HG02852 (cell line): Measurements from ENCODE around the gene PHEX.

Source experiments
- ATAC-seq: cut with Tn5 transposase; IDR thresholded peaks from one replicate; pipeline ENCODE4 v1.9.1; 2021; ENCODE audit warnings: mild to moderate bottlenecking, moderate library complexity; ENCODE audit not compliant: unreplicated experiment

The PHEX gene

GRCh38 chrX:22032084-22032483 lies at the start of gene PHEX:
Gene PHEX, plus strand, starts transcription at chrX:22032325. Its CDS starts 681 bp downstream, at chrX:22033006.
- no peak for ATAC-seq

GRCh38 chrX:21985332-21985777 lies 46.8 kb upstream of the PHEX start:
- ATAC-seq: peak; percentile 90

- ATAC-seq: no peak
Measured at GRCh38 chrX:21986596-21986995, 45.5 kb upstream of the PHEX start.

GRCh38 chrX:21989384-21989783 lies 42.7 kb upstream of the PHEX start:
- peak; percentile 24 for ATAC-seq

- no peak for ATAC-seq
Measured at GRCh38 chrX:21990832-21991231, 41.3 kb upstream of the PHEX start.

- ATAC-seq: no peak
Measured at GRCh38 chrX:21991504-21991903, 40.6 kb upstream of the PHEX start.

- peak; percentile 87 for ATAC-seq
Measured at GRCh38 chrX:21993265-21993664, 38.9 kb upstream of the PHEX start.

- no peak for ATAC-seq
Measured at GRCh38 chrX:21996872-21997455, 35.2 kb upstream of the PHEX start.

- ATAC-seq: no peak
Measured at GRCh38 chrX:21998037-21998436, 34.1 kb upstream of the PHEX start.

- no peak for ATAC-seq
Measured at GRCh38 chrX:22004866-22005265, 27.3 kb upstream of the PHEX start.

GRCh38 chrX:22012051-22012450 lies 20.1 kb upstream of the PHEX start:
- ATAC-seq: no peak

GRCh38 chrX:22012931-22013330 lies 19.2 kb upstream of the PHEX start:
- ATAC-seq: no peak

GRCh38 chrX:22015139-22015750 lies 16.9 kb upstream of the PHEX start:
- ATAC-seq: no peak

GRCh38 chrX:22021751-22022324 lies 10.3 kb upstream of the PHEX start:
- ATAC-seq: no peak

GRCh38 chrX:22024577-22024976 lies 7.5 kb upstream of the PHEX start:
- no peak for ATAC-seq

- ATAC-seq: no peak
Measured at GRCh38 chrX:22025751-22026150, 6.4 kb upstream of the PHEX start.

- ATAC-seq: no peak
Measured at GRCh38 chrX:22026731-22027130, 5.4 kb upstream of the PHEX start.

- no peak for ATAC-seq
Measured at GRCh38 chrX:22032506-22032905, 381 bp downstream of the PHEX start.

- ATAC-seq: no peak
Measured at GRCh38 chrX:22033818-22034217, 1.7 kb downstream of the PHEX start.

GRCh38 chrX:22035236-22035635 lies 3.1 kb downstream of the PHEX start:
- ATAC-seq: no peak

GRCh38 chrX:22037225-22037624 lies 5.1 kb downstream of the PHEX start:
- no peak for ATAC-seq

- ATAC-seq: no peak
Measured at GRCh38 chrX:22037911-22038537, 5.9 kb downstream of the PHEX start.
